ENCODE data around the gene GOLGA3.

Gene GOLGA3

GRCh38 chr12:132743831-132744230 is 84.8 kb downstream of the GOLGA3 start:
- Histone ChIP-seq H3K9me3 (ENCODE audit: insufficient read depth, low read length) (no peaks in the 10 kb centered on the region), H2AFZ (ENCODE audit: low read depth, low read length) (no peak overlapping the region), H3K79me2 (ENCODE audit: low read length) (peaks cover 29% of the 10 kb centered on the region), H3K36me3 (replicated peaks; ENCODE audit: low read depth, low read length) (peaks cover 73% of the 10 kb centered on the region), H4K20me1 (ENCODE audit: insufficient read depth, low read length) (no peaks in the 10 kb centered on the region), H3K4me2 (ENCODE audit: low read length) (no peak overlapping the region), H3K9ac (ENCODE audit: low read length) (no peak overlapping the region), H3K27me3 (ENCODE audit: low read depth, low read length) (no peaks in the 10 kb centered on the region), H3K27ac (ENCODE audit: low read length) (no peak overlapping the region), H3K4me3 (ENCODE audit: low read length) (no peak overlapping the region), H3K4me1 (ENCODE audit: low read length) (no peaks in the 10 kb centered on the region)
- no peak for TF ChIP-seq EZH2phosphoT487 (IDR thresholded peaks at IDR 0.05; ENCODE audit: low read depth)
- no peak for TF ChIP-seq CTCF (IDR thresholded peaks at IDR 0.05; ENCODE audit: low read depth, low read length)

DNA sequence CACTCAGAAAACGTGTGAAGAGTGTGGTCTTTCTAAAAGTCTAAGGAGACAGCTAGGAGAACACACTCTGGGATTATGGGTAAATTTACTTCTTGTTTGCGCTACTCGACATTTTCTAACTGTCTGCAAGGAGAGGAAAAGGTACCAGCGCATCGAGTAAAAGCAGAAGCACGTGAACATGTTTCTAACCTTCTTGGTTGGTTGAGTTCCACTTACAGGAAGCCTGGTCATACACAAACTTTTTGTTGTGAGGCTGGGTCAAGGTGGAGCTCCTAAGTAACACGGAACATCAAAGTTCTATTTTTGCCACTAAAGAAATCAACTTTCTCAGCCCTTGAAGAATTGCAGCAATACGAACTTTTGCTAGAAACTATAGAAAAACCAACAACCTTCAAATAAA is 87.0 kb downstream of the GOLGA3 start:
- Histone ChIP-seq H3K27me3 (ENCODE audit: low read depth, low read length) (no peaks in the 10 kb centered on the region), H3K36me3 (replicated peaks; ENCODE audit: low read depth, low read length) (peaks cover 72% of the 10 kb centered on the region), H4K20me1 (ENCODE audit: insufficient read depth, low read length) (no peaks in the 10 kb centered on the region), H3K9me3 (ENCODE audit: insufficient read depth, low read length) (no peaks in the 10 kb centered on the region), H3K27ac (ENCODE audit: low read length) (no peak overlapping the region), H3K9ac (ENCODE audit: low read length) (no peak overlapping the region), H3K4me1 (ENCODE audit: low read length) (no peaks in the 10 kb centered on the region), H3K4me3 (ENCODE audit: low read length) (no peak overlapping the region), H3K79me2 (ENCODE audit: low read length) (peaks cover 29% of the 10 kb centered on the region), H3K4me2 (ENCODE audit: low read length) (no peak overlapping the region), H2AFZ (ENCODE audit: low read depth, low read length) (no peak overlapping the region)
- TF ChIP-seq CTCF (IDR thresholded peaks at IDR 0.05; ENCODE audit: low read depth, low read length) (no peak), EZH2phosphoT487 (IDR thresholded peaks at IDR 0.05; ENCODE audit: low read depth) (no peak)

DNA sequence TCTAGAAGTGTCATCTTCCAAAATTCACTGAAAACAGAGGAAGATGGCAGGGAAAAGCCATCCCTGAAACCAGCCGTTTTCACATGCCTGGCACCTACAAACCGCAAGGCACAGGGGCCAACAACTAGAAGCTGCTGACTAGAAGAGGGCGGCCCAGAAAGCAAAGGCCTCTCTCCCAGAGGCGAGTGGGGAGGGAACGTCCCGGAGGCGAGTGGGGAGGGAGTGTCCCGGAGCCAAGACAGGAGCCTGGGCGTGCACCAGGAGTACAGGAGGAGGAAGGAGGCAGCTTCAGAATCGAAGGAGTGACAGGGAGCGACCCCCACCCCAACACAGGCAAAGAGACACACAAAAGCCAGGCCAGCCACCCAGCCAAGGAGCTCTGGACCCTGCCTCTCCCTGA is 88.0 kb downstream of the GOLGA3 start:
- Histone ChIP-seq H3K27me3 (ENCODE audit: low read depth, low read length) (no peaks in the 10 kb centered on the region), H2AFZ (ENCODE audit: low read depth, low read length) (no peak overlapping the region), H3K9me3 (ENCODE audit: insufficient read depth, low read length) (no peaks in the 10 kb centered on the region), H4K20me1 (ENCODE audit: insufficient read depth, low read length) (no peaks in the 10 kb centered on the region), H3K4me3 (ENCODE audit: low read length) (no peak overlapping the region), H3K79me2 (ENCODE audit: low read length) (peaks cover 28% of the 10 kb centered on the region), H3K4me2 (ENCODE audit: low read length) (no peak overlapping the region), H3K27ac (ENCODE audit: low read length) (no peak overlapping the region), H3K36me3 (replicated peaks; ENCODE audit: low read depth, low read length) (peaks cover 72% of the 10 kb centered on the region), H3K9ac (ENCODE audit: low read length) (no peak overlapping the region), H3K4me1 (ENCODE audit: low read length) (no peaks in the 10 kb centered on the region)
- TF ChIP-seq EZH2phosphoT487 (IDR thresholded peaks at IDR 0.05; ENCODE audit: low read depth) (no peak), CTCF (IDR thresholded peaks at IDR 0.05; ENCODE audit: low read depth, low read length) (no peak)

- Histone ChIP-seq H3K4me1 (ENCODE audit: low read length) (no peaks in the 10 kb centered on the region), H3K4me2 (ENCODE audit: low read length) (no peak overlapping the region), H3K36me3 (replicated peaks; ENCODE audit: low read depth, low read length) (peaks cover 72% of the 10 kb centered on the region), H3K27ac (ENCODE audit: low read length) (no peak overlapping the region), H4K20me1 (ENCODE audit: insufficient read depth, low read length) (no peaks in the 10 kb centered on the region), H3K79me2 (ENCODE audit: low read length) (peaks cover 24% of the 10 kb centered on the region), H3K9me3 (ENCODE audit: insufficient read depth, low read length) (no peaks in the 10 kb centered on the region), H3K9ac (ENCODE audit: low read length) (no peak overlapping the region), H2AFZ (ENCODE audit: low read depth, low read length) (no peak overlapping the region), H3K4me3 (ENCODE audit: low read length) (no peak overlapping the region), H3K27me3 (ENCODE audit: low read depth, low read length) (no peaks in the 10 kb centered on the region)
- no peak for TF ChIP-seq EZH2phosphoT487 (IDR thresholded peaks at IDR 0.05; ENCODE audit: low read depth)
- no peak for TF ChIP-seq CTCF (IDR thresholded peaks at IDR 0.05; ENCODE audit: low read depth, low read length)
These were observed 88.4 kb downstream of the GOLGA3 start for GRCh38 chr12:132740313-132740646.

All from OCI-LY3 (cell line).